Left renal pelvis (tissue), 4 donors: ENCODE data around the gene CACNA2D3. TPM values are rescaled to one million over a fixed set of nuclear protein-coding genes. Genes with fewer than 3 reads are reported as not detected.

ENCODE experiments used
- DNase-seq, 4 donors: peaks; one replicate each; pipeline ENCODE4 v3.0.0-alpha.2; 2013; ENCODE audit warnings: low read depth in 4 of 4, low spot score in 3 of 4
- polyA plus RNA-seq, 4 donors: library from polyadenylated mRNA; unstranded; fragments of 120-200 nt; gene quantifications; one replicate each; pipeline ENCODE4 v1.2.1, GENCODE V29; 2013; ENCODE audit not compliant: insufficient read length in 4 of 4

The CACNA2D3 gene
- polyA plus RNA-seq, 4 donors: 1.6 to 3.2 (median 2.3) TPM

GRCh38 chr3:54557538-54558428 lies 435.4 kb downstream of the CACNA2D3 start:
- DNase-seq: no peak

- DNase-seq: no peak
Observed at GRCh38 chr3:54563501-54564200, 441.3 kb downstream of the CACNA2D3 start.

GRCh38 chr3:54564374-54564925 lies 442.1 kb downstream of the CACNA2D3 start:
- DNase-seq: no peak

- DNase-seq: no peak
Observed at GRCh38 chr3:54565956-54566355, 443.6 kb downstream of the CACNA2D3 start.

- DNase-seq: no peak
Observed at GRCh38 chr3:54567949-54568348, 445.6 kb downstream of the CACNA2D3 start.

- DNase-seq: no peak
Observed at GRCh38 chr3:54570008-54570407, 447.7 kb downstream of the CACNA2D3 start.

GRCh38 chr3:54572197-54572895 lies 450.0 kb downstream of the CACNA2D3 start:
- DNase-seq: no peak

- DNase-seq: no peak
Observed at GRCh38 chr3:54573858-54574257, 451.5 kb downstream of the CACNA2D3 start.

GRCh38 chr3:54574906-54575617 lies 452.7 kb downstream of the CACNA2D3 start:
- DNase-seq: no peak

- no peak for DNase-seq
Observed at GRCh38 chr3:54575618-54575960, 453.2 kb downstream of the CACNA2D3 start.

- DNase-seq: no peak
Observed at GRCh38 chr3:54577313-54577712, 455.0 kb downstream of the CACNA2D3 start.

- DNase-seq: no peak
Observed at GRCh38 chr3:54578417-54578816, 456.1 kb downstream of the CACNA2D3 start.

GRCh38 chr3:54580453-54580852 lies 458.1 kb downstream of the CACNA2D3 start:
- DNase-seq: no peak

- no peak for DNase-seq
Observed at GRCh38 chr3:54582424-54582823, 460.1 kb downstream of the CACNA2D3 start.

- DNase-seq: no peak
Observed at GRCh38 chr3:54591157-54591556, 468.8 kb downstream of the CACNA2D3 start.

GRCh38 chr3:54593653-54594052 lies 471.3 kb downstream of the CACNA2D3 start:
- no peak for DNase-seq

GRCh38 chr3:54596087-54596486 lies 473.7 kb downstream of the CACNA2D3 start:
- no peak for DNase-seq

- no peak for DNase-seq
Observed at GRCh38 chr3:54599716-54600115, 477.4 kb downstream of the CACNA2D3 start.

GRCh38 chr3:54600441-54601204 lies 478.3 kb downstream of the CACNA2D3 start:
- DNase-seq: no peak

GRCh38 chr3:54604495-54604894 lies 482.1 kb downstream of the CACNA2D3 start:
- no peak for DNase-seq
